ENCODE measurements around the gene VPS16. TPM values are rescaled to one million over a fixed set of nuclear protein-coding genes. Genes with fewer than 3 reads are reported as not detected.

The VPS16 gene
- total RNA-seq, 2 donors from 2014 or later: 35.7 to 40.5 TPM

DNA sequence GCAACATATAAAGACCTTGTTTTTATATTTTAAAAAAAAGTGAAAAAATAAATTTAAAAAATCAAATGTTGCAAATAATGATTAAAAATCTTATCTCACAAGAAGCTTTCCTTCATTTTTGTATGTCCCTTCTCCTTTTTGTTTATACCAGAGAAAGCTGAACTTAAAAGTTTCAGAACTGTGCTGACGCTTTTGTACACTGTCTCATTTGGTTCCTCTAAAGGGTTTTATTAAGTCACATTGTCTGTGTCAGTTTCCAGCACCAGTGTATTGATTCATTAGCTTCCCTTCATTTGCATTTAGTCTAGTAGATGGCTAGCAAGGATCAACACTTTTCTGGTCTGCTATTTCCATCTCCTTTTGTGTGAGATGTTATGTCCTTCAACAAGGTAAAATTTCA lies 6.8 kb upstream of the VPS16 start:
- TF ChIP-seq, protein P1, sequence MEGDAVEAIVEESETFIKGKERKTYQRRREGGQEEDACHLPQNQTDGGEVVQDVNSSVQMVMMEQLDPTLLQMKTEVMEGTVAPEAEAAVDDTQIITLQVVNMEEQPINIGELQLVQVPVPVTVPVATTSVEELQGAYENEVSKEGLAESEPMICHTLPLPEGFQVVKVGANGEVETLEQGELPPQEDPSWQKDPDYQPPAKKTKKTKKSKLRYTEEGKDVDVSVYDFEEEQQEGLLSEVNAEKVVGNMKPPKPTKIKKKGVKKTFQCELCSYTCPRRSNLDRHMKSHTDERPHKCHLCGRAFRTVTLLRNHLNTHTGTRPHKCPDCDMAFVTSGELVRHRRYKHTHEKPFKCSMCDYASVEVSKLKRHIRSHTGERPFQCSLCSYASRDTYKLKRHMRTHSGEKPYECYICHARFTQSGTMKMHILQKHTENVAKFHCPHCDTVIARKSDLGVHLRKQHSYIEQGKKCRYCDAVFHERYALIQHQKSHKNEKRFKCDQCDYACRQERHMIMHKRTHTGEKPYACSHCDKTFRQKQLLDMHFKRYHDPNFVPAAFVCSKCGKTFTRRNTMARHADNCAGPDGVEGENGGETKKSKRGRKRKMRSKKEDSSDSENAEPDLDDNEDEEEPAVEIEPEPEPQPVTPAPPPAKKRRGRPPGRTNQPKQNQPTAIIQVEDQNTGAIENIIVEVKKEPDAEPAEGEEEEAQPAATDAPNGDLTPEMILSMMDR (IDR thresholded peaks at IDR 0.05): no peak
- H3K4me3 ChIP-seq: no peak overlapping the region
- no peaks in the 10 kb centered on the region for H3K27me3 ChIP-seq
- intact Hi-C loops (cut with DNase I): no loop called here
- no peaks in the 10 kb centered on the region for H3K9me3 ChIP-seq
- no peak for DNase-seq
- H3K27ac ChIP-seq: no peak overlapping the region
- no peaks in the 10 kb centered on the region for H3K4me1 ChIP-seq
- no peak overlapping the region for H3K9ac ChIP-seq (ENCODE audit: low read depth in 2 of 2, low read length in 2 of 2)
- no peaks in the 10 kb centered on the region for H3K36me3 ChIP-seq

DNA sequence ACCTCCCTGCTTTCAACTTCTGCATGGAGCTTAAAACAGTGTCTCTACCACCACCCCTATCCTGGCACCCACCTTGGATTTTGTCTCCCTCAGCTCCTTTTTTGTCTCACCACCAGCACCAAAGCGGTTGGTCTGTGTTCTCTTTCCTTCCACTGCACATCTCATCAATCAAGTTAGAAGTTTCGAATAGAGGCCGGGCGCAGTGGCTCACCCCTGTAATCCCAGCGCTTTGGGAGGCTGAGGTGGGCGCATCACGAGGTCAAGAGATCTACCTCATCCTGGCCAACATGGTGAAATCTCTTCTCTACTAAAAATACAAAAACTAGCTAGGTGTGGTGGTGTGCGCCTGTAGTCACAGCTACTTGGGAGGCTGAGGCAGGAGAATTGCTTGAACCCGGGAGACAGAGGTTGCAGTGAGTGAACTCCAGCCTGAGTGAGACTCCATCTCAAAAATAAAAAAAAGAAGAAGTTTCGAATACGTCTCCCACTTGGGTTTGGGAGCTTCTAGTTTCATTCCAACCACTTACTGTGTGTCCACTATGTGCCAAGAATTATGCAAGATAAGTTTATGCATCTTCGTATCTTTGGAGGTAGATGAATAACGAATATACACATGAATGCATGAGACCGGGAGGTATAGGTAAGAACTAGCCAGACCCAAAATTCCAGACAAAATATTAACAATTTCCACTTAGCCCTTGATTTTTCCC lies 6.0 kb upstream of the VPS16 start:
- no peaks in the 10 kb centered on the region for H3K27me3 ChIP-seq
- intact Hi-C loops (cut with DNase I): no loop called here
- H3K4me1 ChIP-seq: no peaks in the 10 kb centered on the region
- no peaks in the 10 kb centered on the region for H3K36me3 ChIP-seq
- no peak overlapping the region for H3K4me3 ChIP-seq
- no peak for DNase-seq
- H3K9ac ChIP-seq (ENCODE audit: low read depth in 2 of 2, low read length in 2 of 2): no peak overlapping the region
- no peak overlapping the region for H3K27ac ChIP-seq
- no peaks in the 10 kb centered on the region for H3K9me3 ChIP-seq
- TF ChIP-seq, protein P1 (IDR thresholded peaks at IDR 0.05): no peak

DNA sequence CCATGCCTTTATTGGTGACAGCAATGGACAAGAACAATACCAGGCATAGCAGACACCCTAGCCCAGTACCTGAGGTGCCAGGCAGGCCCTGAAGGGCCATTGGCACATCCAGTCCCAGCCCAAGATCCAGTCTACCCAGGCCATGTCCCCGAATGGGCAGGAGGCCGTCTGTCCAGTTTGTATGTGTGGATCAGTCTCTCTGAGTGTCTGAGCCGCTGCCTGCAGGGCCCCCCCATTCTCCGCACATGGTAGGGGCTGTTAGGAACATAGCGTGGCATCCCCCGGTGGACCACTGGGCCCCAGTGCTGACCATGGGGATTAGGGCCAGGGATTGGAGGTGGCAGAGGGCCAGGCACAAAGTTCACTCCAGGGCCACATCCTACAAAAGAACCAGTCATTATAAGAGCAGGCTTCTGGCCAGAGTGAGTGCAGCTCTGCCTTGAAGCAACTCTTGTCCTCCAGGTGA lies 5.2 kb upstream of the VPS16 start:
- H3K9ac ChIP-seq (ENCODE audit: low read depth in 2 of 2, low read length in 2 of 2): no peak overlapping the region
- H3K4me3 ChIP-seq: no peak overlapping the region
- no peaks in the 10 kb centered on the region for H3K9me3 ChIP-seq
- H3K4me1 ChIP-seq: no peaks in the 10 kb centered on the region
- intact Hi-C loops (cut with DNase I): no loop called here
- no peaks in the 10 kb centered on the region for H3K27me3 ChIP-seq
- H3K36me3 ChIP-seq: no peaks in the 10 kb centered on the region
- DNase-seq: no peak
- H3K27ac ChIP-seq: no peak overlapping the region
- TF ChIP-seq, protein P1 (IDR thresholded peaks at IDR 0.05): no peak

DNA sequence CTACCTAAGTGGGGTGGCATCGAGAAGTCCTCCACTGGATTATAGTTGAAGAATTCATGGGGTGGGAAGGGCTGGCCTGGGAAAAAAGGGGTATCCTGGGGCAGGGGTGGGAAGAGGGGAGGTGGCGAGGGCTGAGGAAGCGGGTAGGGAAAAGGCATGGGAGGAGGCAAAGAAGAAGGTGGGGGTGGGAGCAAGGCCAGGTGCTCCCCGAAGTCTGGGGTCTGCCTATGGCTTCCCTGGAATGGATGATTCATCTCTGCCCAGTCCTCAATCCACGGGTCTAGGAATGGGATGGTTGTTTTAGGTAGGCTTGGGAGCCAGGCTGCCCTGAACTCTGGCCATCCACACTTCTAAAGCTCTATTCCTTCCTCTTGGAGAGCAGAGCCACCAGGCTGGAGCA lies 4.5 kb upstream of the VPS16 start:
- Histone ChIP-seq H3K36me3 (no peaks in the 10 kb centered on the region), H3K9me3 (no peaks in the 10 kb centered on the region), H3K27me3 (no peaks in the 10 kb centered on the region), H3K4me3 (no peak overlapping the region), H3K27ac (no peak overlapping the region), H3K4me1 (no peaks in the 10 kb centered on the region), H3K9ac (ENCODE audit: low read depth in 2 of 2, low read length in 2 of 2) (no peak overlapping the region)
- intact Hi-C loops (cut with DNase I): no loop called here
- TF ChIP-seq, protein P1 (IDR thresholded peaks at IDR 0.05): no peak
- DNase-seq: no peak

DNA sequence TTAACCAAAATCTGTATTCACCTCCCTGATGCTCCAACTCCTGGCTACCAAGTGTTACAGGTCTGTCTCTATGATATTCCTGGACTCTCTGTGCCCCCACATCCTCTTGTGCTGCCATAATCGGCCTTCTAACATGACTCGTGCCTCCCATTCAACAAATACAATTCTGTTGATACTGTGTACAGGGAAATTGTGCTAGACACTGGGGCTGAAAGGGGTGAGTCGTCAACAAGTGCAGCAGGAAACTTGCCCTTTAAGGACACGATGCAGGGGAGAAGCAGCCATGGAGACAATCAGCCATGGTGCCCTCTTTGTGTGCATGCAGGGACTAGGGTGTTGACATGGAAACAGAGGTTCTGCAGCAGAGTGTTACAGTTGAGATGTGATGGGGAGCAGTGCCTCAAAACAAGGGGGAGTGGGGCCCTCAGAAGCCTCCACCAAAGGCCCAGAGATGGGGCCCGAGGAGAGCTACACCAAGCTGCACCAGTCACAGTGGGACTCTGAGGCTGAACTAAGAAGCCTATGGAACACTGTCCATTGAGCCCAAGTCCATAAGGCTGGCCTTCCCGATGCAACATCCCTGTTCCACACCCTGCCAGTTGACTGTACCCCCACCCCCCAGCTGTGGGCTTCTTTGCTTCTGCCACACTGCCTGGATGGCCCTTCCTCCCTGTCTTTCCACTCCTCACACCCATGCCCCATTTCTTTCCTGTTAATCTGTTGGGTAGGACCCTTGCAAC lies 3.2 kb upstream of the VPS16 start:
- intact Hi-C loops (cut with DNase I): no loop called here
- no peak for DNase-seq
- peaks cover 6% of the 10 kb centered on the region for H3K4me1 ChIP-seq
- H3K9me3 ChIP-seq: no peaks in the 10 kb centered on the region
- H3K4me3 ChIP-seq: no peak overlapping the region
- no peak overlapping the region for H3K27ac ChIP-seq
- no peak overlapping the region for H3K9ac ChIP-seq (ENCODE audit: low read depth in 2 of 2, low read length in 2 of 2)
- TF ChIP-seq, protein P1 (IDR thresholded peaks at IDR 0.05): no peak
- H3K27me3 ChIP-seq: no peaks in the 10 kb centered on the region
- H3K36me3 ChIP-seq: no peaks in the 10 kb centered on the region

Measured in colonic mucosa (tissue), 4 donors.